SK-N-MC (cell line): ENCODE data around the gene HPS6.

Source experiments
- DNase-seq: peaks from one replicate; pipeline ENCODE4 v3.0.0-alpha.2; 2011; ENCODE audit warnings: low read depth, low spot score
- H3K27ac ChIP-seq: fragments of 200-600 bp; sonication (generic); 2 replicates; pipeline ENCODE4 v1.5.1; 2016; ENCODE audit warnings: mixed run types
- H3K36me3 ChIP-seq: fragments of 200-600 bp; sonication (generic); 2 replicates; pipeline ENCODE4 v1.6.1; 2017; ENCODE audit warnings: antibody characterized with exemption, low read length, mixed read lengths; ENCODE audit not compliant: insufficient read depth
- H3K4me3 ChIP-seq: fragments of 200-600 bp; sonication (generic); 2 replicates; pipeline ENCODE4 v1.5.1; 2016
- H3K9ac ChIP-seq: fragments of 200-600 bp; sonication (generic); 2 replicates; pipeline ENCODE4 v1.8.0; 2017; ENCODE audit warnings: mixed run types, mixed read lengths; ENCODE audit not compliant: insufficient read length
- H3K9me3 ChIP-seq: fragments of 200-600 bp; sonication (generic); 2 replicates; pipeline ENCODE4 v1.6.1; 2017; ENCODE audit warnings: low read depth, mild to moderate bottlenecking, antibody characterized with exemption, low read length, moderate library complexity, mixed read lengths
- EZH2 ChIP-seq: fragments of 200-600 bp; sonication (generic); IDR thresholded peaks from one replicate; pipeline ENCODE4 v1.6.1; 2017; ENCODE audit warnings: antibody characterized with exemption
- FOXP2 ChIP-seq: optimal IDR thresholded peaks from 2 replicates; pipeline ENCODE3; 2011; ENCODE audit warnings: mild to moderate bottlenecking, moderate library complexity; ENCODE audit not compliant: insufficient read depth; ENCODE audit errors: extremely low read length, control extremely low read depth
- POLR2AphosphoS5 ChIP-seq: IDR thresholded peaks from 2 replicates; pipeline ENCODE4 v1.6.1; 2012; ENCODE audit warnings: mild to moderate bottlenecking, low read depth, low read length, borderline replicate concordance

The HPS6 gene

GRCh38 chr10:102090772-102091171 lies 25.6 kb downstream of the HPS6 start:
- no peaks in the 10 kb centered on the region for H3K9me3 ChIP-seq
- TF ChIP-seq EZH2 = no peak
- TF ChIP-seq POLR2AphosphoS5 = no peak
- no peak for TF ChIP-seq FOXP2
- no peak overlapping the region for H3K9ac ChIP-seq
- no peak overlapping the region for H3K27ac ChIP-seq
- H3K4me3 ChIP-seq = no peak overlapping the region
- no peak for DNase-seq
- no peaks in the 10 kb centered on the region for H3K36me3 ChIP-seq

DNA sequence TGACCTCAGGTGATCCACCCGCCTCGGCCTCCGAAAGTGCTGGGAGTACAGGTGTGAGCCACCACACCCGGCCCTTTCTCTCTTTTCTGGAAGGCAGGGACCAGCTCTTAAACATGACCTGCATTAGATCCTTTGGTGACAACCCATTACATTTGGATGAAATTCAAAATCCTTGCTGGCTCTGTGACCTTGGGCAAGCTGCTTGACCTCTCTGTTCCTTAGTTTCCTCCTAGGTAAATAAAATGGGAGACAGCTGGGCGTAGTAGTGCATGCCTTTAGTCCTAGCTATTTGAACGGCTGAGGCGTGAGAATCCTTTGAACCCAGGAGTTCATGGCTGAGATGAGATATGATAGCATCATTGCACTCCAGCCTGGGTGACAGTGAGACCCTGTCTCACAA lies 31.3 kb downstream of the HPS6 start:
- Histone ChIP-seq H3K4me3 (no peak overlapping the region), H3K9ac (no peak overlapping the region), H3K36me3 (no peaks in the 10 kb centered on the region), H3K27ac (no peak overlapping the region), H3K9me3 (no peaks in the 10 kb centered on the region)
- TF ChIP-seq EZH2 (no peak), POLR2AphosphoS5 (no peak), FOXP2 (no peak)
- DNase-seq = no peak

DNA sequence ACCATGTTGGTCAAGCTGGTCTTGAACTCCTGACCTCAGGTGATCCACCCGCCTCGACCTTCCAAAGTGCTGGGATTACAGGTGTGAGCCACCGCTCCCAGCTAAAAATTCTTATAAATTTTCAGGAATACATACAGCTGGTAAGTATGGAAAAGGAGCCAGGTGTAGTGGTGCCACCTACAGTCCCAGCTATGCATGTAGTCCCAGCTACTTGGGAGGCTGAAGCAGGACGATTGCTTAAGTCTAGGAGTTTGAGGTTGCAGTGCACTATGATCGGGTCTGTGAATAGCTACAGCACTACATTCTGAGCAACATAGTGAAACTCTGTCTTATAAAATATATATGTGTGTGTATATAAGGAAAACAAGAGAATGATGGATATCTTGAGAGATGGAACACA lies 36.0 kb downstream of the HPS6 start:
- DNase-seq = no peak
- Histone ChIP-seq H3K27ac (no peak overlapping the region), H3K36me3 (no peaks in the 10 kb centered on the region), H3K9ac (no peak overlapping the region), H3K9me3 (no peaks in the 10 kb centered on the region), H3K4me3 (no peak overlapping the region)
- no peak for TF ChIP-seq EZH2
- no peak for TF ChIP-seq FOXP2
- TF ChIP-seq POLR2AphosphoS5 = no peak

- H3K4me3 ChIP-seq = no peak overlapping the region
- no peak overlapping the region for H3K27ac ChIP-seq
- H3K36me3 ChIP-seq = no peaks in the 10 kb centered on the region
- no peak overlapping the region for H3K9ac ChIP-seq
- TF ChIP-seq POLR2AphosphoS5 (no peak), EZH2 (no peak), FOXP2 (no peak)
- no peaks in the 10 kb centered on the region for H3K9me3 ChIP-seq
- DNase-seq = no peak
Observed at GRCh38 chr10:102102421-102102820, 37.3 kb downstream of the HPS6 start.

- Histone ChIP-seq H3K27ac (no peak overlapping the region), H3K9me3 (no peaks in the 10 kb centered on the region), H3K4me3 (no peak overlapping the region), H3K36me3 (peaks cover 26% of the 10 kb centered on the region; the same call in 1 of the 2 replicates), H3K9ac (no peak overlapping the region)
- TF ChIP-seq FOXP2 = no peak
- no peak for DNase-seq
Observed at GRCh38 chr10:102106998-102107397, 41.8 kb downstream of the HPS6 start.

DNA sequence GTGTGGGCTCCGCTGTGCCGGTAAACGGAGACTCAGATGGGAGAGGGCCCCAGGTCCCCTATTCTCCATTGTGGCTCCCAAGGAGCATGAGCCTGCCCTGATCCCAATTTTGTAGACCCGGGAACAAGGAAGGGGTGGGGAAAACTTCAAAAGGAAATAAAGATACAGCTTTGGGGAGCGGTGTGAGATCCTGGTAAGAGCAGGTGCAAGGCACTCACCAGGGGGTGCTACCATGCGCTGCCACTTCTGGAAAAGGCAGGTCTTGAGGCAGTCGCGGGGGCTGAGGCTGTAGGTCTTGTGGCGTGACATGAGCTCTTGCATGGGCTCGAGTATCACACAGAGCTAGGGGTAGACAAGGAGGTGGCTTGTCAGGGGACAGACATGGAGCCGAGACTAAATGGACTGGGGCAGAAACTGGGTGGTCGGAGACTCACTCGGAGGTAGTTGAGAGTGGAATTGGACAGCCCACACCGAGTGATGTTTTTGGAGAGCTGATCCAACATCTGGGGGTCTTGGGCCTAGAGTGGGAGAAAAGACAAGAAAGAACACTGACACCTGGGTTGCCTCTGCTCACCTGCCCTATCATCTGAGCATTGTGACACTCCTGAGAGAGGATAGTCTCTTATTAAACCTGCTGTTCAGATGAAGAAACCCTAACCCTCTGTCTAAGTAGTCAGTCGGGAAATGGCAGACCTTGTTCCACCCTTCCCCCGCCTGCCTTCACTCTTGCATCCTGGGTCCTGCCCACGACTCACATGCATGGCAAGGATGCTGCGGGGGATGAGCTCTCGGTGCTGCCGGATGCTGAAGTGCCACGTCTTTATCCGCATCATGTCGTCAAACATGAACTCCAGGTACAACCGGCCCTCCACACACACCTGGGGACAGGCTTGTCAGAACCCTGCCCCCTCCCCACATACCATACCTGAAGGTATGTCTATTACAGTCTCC lies 44.3 kb downstream of the HPS6 start:
- no peak for DNase-seq
- Histone ChIP-seq H3K36me3 (peaks cover 26% of the 10 kb centered on the region; the same call in 1 of the 2 replicates), H3K4me3 (no peak overlapping the region), H3K9ac (no peak overlapping the region), H3K9me3 (no peaks in the 10 kb centered on the region), H3K27ac (no peak overlapping the region)
- TF ChIP-seq FOXP2 = no peak
- no peak for TF ChIP-seq EZH2
- TF ChIP-seq POLR2AphosphoS5 = no peak

- DNase-seq = no peak
- H3K36me3 ChIP-seq = peaks cover 26% of the 10 kb centered on the region; the same call in 1 of the 2 replicates
- H3K4me3 ChIP-seq = no peak overlapping the region
- H3K9ac ChIP-seq = no peak overlapping the region
- TF ChIP-seq FOXP2 (no peak), POLR2AphosphoS5 (no peak), EZH2 (no peak)
- H3K27ac ChIP-seq = no peak overlapping the region
- no peaks in the 10 kb centered on the region for H3K9me3 ChIP-seq
Observed at GRCh38 chr10:102111276-102111675, 46.1 kb downstream of the HPS6 start.

- no peaks in the 10 kb centered on the region for H3K9me3 ChIP-seq
- H3K4me3 ChIP-seq = no peak overlapping the region
- TF ChIP-seq EZH2 = no peak
- TF ChIP-seq FOXP2 = no peak
- TF ChIP-seq POLR2AphosphoS5 = no peak
- H3K36me3 ChIP-seq = peaks cover 26% of the 10 kb centered on the region; the same call in 1 of the 2 replicates
- DNase-seq = no peak
- no peak overlapping the region for H3K27ac ChIP-seq
- no peak overlapping the region for H3K9ac ChIP-seq
Observed at GRCh38 chr10:102112210-102112817, 47.2 kb downstream of the HPS6 start.
